GM11168 (cell line): ENCODE measurements around the gene PDCD1.
"Not testable (repeated sequence)": the region's sequence is repeated elsewhere in the genome, so short reads cannot be mapped to it uniquely, and the experiment has no call there.

ENCODE experiments used
- in situ Hi-C: fragments of 300-500 bp; cut with MboI; formaldehyde crosslinking; loops from one replicate; pipeline ENCODE4 v1.12.0; 2022; ENCODE audit warnings: low sequenced_read_pairs; ENCODE audit not compliant: unreplicated experiment

Gene PDCD1

GRCh38 chr2:241841181-241842066 is 17.3 kb downstream of the PDCD1 start:
- in situ Hi-C loops = no loop called here

- in situ Hi-C loops = no loop called here
Measured at GRCh38 chr2:241837197-241837965, 21.3 kb downstream of the PDCD1 start.

GRCh38 chr2:241836292-241836691 is 22.4 kb downstream of the PDCD1 start:
- in situ Hi-C loops = no loop called here

GRCh38 chr2:241835611-241836010 is 23.1 kb downstream of the PDCD1 start:
- in situ Hi-C loops = no loop called here

- in situ Hi-C loops = no loop called here
Measured at GRCh38 chr2:241834527-241835210, 24.0 kb downstream of the PDCD1 start.

- in situ Hi-C loops = not testable (repeated sequence)
Measured at GRCh38 chr2:241833756-241834526, 24.8 kb downstream of the PDCD1 start.

GRCh38 chr2:241833101-241833663 is 25.5 kb downstream of the PDCD1 start:
- in situ Hi-C loops = no loop called here

- in situ Hi-C loops = no loop called here
Measured at GRCh38 chr2:241827394-241827793, 31.3 kb downstream of the PDCD1 start.

- in situ Hi-C loops = not testable (repeated sequence)
Measured at GRCh38 chr2:241823531-241824437, 34.9 kb downstream of the PDCD1 start.

GRCh38 chr2:241822264-241822623 is 36.5 kb downstream of the PDCD1 start:
- in situ Hi-C loops = no loop called here

- in situ Hi-C loops = no loop called here
Measured at GRCh38 chr2:241821460-241822263, 37.0 kb downstream of the PDCD1 start.

- in situ Hi-C loops = no loop called here
Measured at GRCh38 chr2:241820625-241821384, 37.9 kb downstream of the PDCD1 start.

GRCh38 chr2:241819947-241820624 is 38.6 kb downstream of the PDCD1 start:
- in situ Hi-C loops = not testable (repeated sequence)

GRCh38 chr2:241818943-241819270 is 39.8 kb downstream of the PDCD1 start:
- in situ Hi-C loops = no loop called here

GRCh38 chr2:241818229-241818942 is 40.3 kb downstream of the PDCD1 start:
- in situ Hi-C loops = no loop called here

GRCh38 chr2:241817821-241818215 is 40.9 kb downstream of the PDCD1 start:
- in situ Hi-C loops = not testable (repeated sequence)
